GM18517 (cell line): ENCODE measurements around the gene UNC5C.
"Not testable (repeated sequence)": the region's sequence is repeated elsewhere in the genome, so short reads cannot be mapped to it uniquely, and the experiment has no call there.

Experiments
- ATAC-seq: cut with Tn5 transposase; IDR thresholded peaks from one replicate; pipeline ENCODE4 v1.9.1; 2021; ENCODE audit warnings: mild to moderate bottlenecking, moderate library complexity; ENCODE audit not compliant: unreplicated experiment

Gene UNC5C

GRCh38 chr4:95153182-95153581 is 395.6 kb downstream of the UNC5C start:
- no peak for ATAC-seq

DNA sequence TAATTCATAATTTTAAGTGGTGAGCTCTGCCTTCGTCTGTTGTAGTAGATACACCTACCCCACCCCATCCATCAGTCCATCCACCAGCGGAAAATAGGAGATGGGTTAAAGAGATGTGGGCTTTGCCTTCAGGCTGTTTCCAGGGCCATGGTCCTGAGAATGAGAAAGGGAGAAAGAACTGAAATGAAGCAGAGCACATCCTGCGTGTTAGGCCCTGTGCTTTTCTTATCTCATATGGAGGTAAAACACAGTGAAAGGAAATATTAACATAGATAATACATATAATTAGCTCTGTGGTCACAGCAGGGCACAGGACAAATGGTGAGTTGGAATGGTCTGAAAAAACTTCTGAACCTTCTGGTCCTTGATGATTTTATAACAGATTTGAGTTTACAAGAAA is 397.5 kb downstream of the UNC5C start:
- no peak for ATAC-seq

GRCh38 chr4:95142932-95143331 is 405.8 kb downstream of the UNC5C start:
- ATAC-seq, result no peak

GRCh38 chr4:95141361-95141760 is 407.4 kb downstream of the UNC5C start:
- no peak for ATAC-seq

GRCh38 chr4:95139424-95139823 is 409.3 kb downstream of the UNC5C start:
- ATAC-seq, result not testable (repeated sequence)

GRCh38 chr4:95134016-95134415 is 414.8 kb downstream of the UNC5C start:
- not testable (repeated sequence) for ATAC-seq

DNA sequence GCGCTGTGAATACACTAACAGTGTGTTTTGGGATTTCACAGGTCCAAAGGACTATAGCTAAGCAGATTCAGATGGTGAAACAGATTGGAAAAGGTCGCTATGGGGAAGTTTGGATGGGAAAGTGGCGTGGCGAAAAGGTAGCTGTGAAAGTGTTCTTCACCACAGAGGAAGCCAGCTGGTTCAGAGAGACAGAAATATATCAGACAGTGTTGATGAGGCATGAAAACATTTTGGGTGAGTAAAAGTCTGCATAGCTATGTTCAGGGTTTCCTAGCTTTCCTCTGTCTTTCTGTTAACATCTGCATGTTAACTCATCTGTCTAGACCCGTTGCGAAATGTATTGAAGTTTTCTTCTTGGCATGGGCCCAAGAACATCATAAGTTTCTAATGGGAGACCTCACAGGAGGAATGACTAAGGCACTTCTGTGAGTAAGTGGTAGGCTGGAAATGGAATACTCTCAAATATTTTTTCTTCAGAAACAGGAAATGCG is 418.9 kb downstream of the UNC5C start:
- ATAC-seq, result no peak

DNA sequence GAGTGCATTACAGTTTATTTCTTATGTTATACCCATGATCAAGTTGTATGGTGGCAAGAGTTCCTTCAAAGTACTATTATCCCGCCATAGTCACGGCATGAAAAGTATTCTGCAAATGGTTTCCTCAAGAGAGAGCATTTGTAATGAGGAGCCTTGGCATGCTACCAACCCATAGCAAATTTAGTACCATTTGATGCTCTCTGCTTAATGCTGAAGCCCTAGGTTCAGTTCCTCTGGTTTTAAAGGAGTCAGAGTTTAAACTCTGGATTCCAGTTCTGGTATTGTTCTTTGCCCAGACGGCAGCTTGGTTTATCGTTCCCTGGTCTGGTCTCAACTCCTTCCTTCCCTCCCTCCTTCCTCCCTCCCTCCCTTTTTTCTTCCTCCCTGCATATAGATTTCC is 419.7 kb downstream of the UNC5C start:
- ATAC-seq, result no peak

- ATAC-seq, result no peak
These were observed 423.8 kb downstream of the UNC5C start for GRCh38 chr4:95124906-95125504.

GRCh38 chr4:95122001-95122400 is 426.8 kb downstream of the UNC5C start:
- no peak for ATAC-seq

- ATAC-seq, result no peak
These were observed 428.3 kb downstream of the UNC5C start for GRCh38 chr4:95120456-95120855.

GRCh38 chr4:95118497-95118896 is 430.3 kb downstream of the UNC5C start:
- ATAC-seq, result no peak

DNA sequence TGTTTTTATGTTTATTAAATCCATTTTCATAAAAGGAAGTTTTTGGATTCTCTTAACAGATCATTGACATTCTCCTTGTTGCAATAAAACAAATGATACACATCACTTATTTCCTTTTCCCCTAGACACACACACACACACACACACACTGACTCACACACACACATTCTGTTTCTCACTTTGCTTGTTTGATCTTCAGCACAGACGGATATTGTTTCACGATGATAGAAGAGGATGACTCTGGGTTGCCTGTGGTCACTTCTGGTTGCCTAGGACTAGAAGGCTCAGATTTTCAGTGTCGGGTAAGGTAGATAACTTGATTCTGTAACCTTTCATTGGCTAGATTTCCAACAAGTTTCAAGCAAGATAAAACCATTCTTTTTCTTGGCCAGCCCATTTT is 434.3 kb downstream of the UNC5C start:
- no peak for ATAC-seq
